HepG2 (cell line): ENCODE data around the gene COX7B. TPM values are rescaled to one million over a fixed set of nuclear protein-coding genes. Genes with fewer than 3 reads are reported as not detected.

Experiments
- ATAC-seq: fragments of 200-7000 bp; cut with Tn5 transposase; 3 replicates; pipeline ENCODE4 v1.9.1; 2020; ENCODE audit warnings: mild to moderate bottlenecking, moderate library complexity
- BruUV-seq: library from RNA; stranded (reverse); fragments of 400-500 nt; replicated peaks from 2 replicates; lab custom pipeline; 2021; lab: Mats Ljungman, UMichigan
- CTCF ChIA-PET: fragments of 300-600 bp; formaldehyde crosslinking; extraction: SDS; loops from one replicate; lab custom pipeline; 2021; ENCODE audit warnings: low total read pairs, inconsistent platforms, low intra/inter-chr PET ratio; lab: Yijun Ruan, JAX
- POLR2A ChIA-PET: fragments of 350-600 bp; sonication (Branson Sonifier 250); formaldehyde crosslinking; loops from one replicate; lab custom pipeline; 2020; ENCODE audit warnings: antibody characterized with exemption, inconsistent platforms; lab: Yijun Ruan, JAX
- DNase-seq: peaks from one replicate; pipeline ENCODE4 v3.0.0-alpha.2; 2015; ENCODE audit warnings: low spot score
- FAIRE-seq: peaks from 3 replicates; lab custom pipeline; 2011; peaks lifted over from hg19 to GRCh38; lab: Jason Lieb, UNC
- H2AFZ ChIP-seq: one replicate; pipeline ENCODE4 v1.6.1; 2011; ENCODE audit warnings: low read length, inconsistent platforms
- H3K27ac ChIP-seq: fragments of 300-600 bp; 3 replicates; pipeline ENCODE4 v1.8.0; 2011; ENCODE audit warnings: mixed run types, mild to moderate bottlenecking, mixed read lengths, low read length, inconsistent platforms; ENCODE audit not compliant: insufficient read depth; ENCODE audit errors: extremely low read length
- H3K27me3 ChIP-seq, 2 experiments: fragments of 200-600 bp in 1 of 2; 2 replicates in 1 of 2; 3 replicates in 1 of 2; pipeline versions ENCODE4 v1.6.0 to v1.8.0; 2011; ENCODE audit warnings: low read length in 2 of 2, mild to moderate bottlenecking in 2 of 2, moderate library complexity in 2 of 2, inconsistent platforms in 1 of 2; ENCODE audit not compliant: insufficient read depth in 2 of 2, control insufficient read depth in 1 of 2
- H3K36me3 ChIP-seq, 2 experiments: fragments of 200-600 bp in 1 of 2; replicated peaks in 1 of 2; 2 replicates in 1 of 2; 3 replicates in 1 of 2; pipeline versions ENCODE4 v1.5.1 to v1.8.0; 2011; ENCODE audit warnings: low read length in 2 of 2, inconsistent platforms in 1 of 2; ENCODE audit not compliant: insufficient read depth in 2 of 2, control insufficient read depth in 1 of 2
- H3K4me1 ChIP-seq: 2 replicates; pipeline ENCODE4 v1.5.1; 2012; ENCODE audit warnings: low read length, inconsistent platforms; ENCODE audit not compliant: insufficient read depth
- H3K4me2 ChIP-seq: 2 replicates; pipeline ENCODE4 v1.6.0; 2011; ENCODE audit warnings: low read depth, low read length, inconsistent platforms
- H3K4me3 ChIP-seq, 3 experiments: fragments of 200-600 bp in 1 of 3; sonication (generic), shearing (Covaris generic) in 1 of 3; replicated peaks in 1 of 3; 2 replicates each; pipeline ENCODE4 v1.5.1; 2011 to 2016; ENCODE audit warnings: low read length in 3 of 3, inconsistent platforms in 2 of 3, low read depth in 2 of 3, mild to moderate bottlenecking in 2 of 3, control low read depth in 1 of 3, mixed read lengths in 1 of 3; ENCODE audit not compliant: insufficient read depth in 1 of 3
- H3K79me2 ChIP-seq: one replicate; pipeline ENCODE4 v1.6.1; 2011; ENCODE audit warnings: low read length, inconsistent platforms; ENCODE audit not compliant: insufficient read depth
- H3K9ac ChIP-seq: 2 replicates; pipeline ENCODE4 v1.6.0; 2011; ENCODE audit warnings: mild to moderate bottlenecking, low read depth, low read length, inconsistent platforms; ENCODE audit not compliant: insufficient read depth
- H3K9me3 ChIP-seq: 2 replicates; pipeline ENCODE4 v1.5.1; 2012; ENCODE audit warnings: mild to moderate bottlenecking, low read length
- H4K20me1 ChIP-seq: 2 replicates; pipeline ENCODE4 v1.6.0; 2011; ENCODE audit warnings: inconsistent platforms, mild to moderate bottlenecking, low read length, moderate library complexity; ENCODE audit not compliant: insufficient read depth
- DNMT1 ChIP-seq: sonication (generic); formaldehyde crosslinking; IDR thresholded peaks from 2 replicates; pipeline ENCODE4 v1.5.1; 2020; ENCODE audit warnings: mild to moderate bottlenecking, missing genetic modification reagents
- GABPB1 ChIP-seq: IDR thresholded peaks from 2 replicates; pipeline ENCODE4 v1.6.1; 2016; ENCODE audit warnings: mild to moderate bottlenecking, missing genetic modification reagents, moderate library complexity, missing compliant biosample characterization
- GTF2F1 ChIP-seq: fragments of 150-350 bp; IDR thresholded peaks from 2 replicates; pipeline ENCODE4 v1.6.1; 2014; ENCODE audit warnings: low read length
- MED8 ChIP-seq: sonication (generic); formaldehyde crosslinking; IDR thresholded peaks from 2 replicates; pipeline ENCODE4 v1.8.1; 2023; ENCODE audit warnings: mild to moderate bottlenecking, missing genetic modification reagents; ENCODE audit not compliant: insufficient replicate concordance
- SALL2 ChIP-seq: sonication (generic); formaldehyde crosslinking; IDR thresholded peaks from 2 replicates; pipeline ENCODE4 v1.8.1; 2023; ENCODE audit warnings: mild to moderate bottlenecking, missing genetic modification reagents, inconsistent platforms
- ZNF230 ChIP-seq: sonication (generic); formaldehyde crosslinking; IDR thresholded peaks from 2 replicates; pipeline ENCODE4 v1.4.0; 2020; ENCODE audit warnings: mild to moderate bottlenecking, missing genetic modification reagents
- ZNF33B ChIP-seq: sonication (generic); formaldehyde crosslinking; IDR thresholded peaks from 2 replicates; pipeline ENCODE4 v1.5.1; 2020; ENCODE audit warnings: mild to moderate bottlenecking, missing genetic modification reagents
- ZSCAN25 ChIP-seq: sonication (generic); formaldehyde crosslinking; IDR thresholded peaks from 2 replicates; pipeline ENCODE4 v1.8.0; 2022; ENCODE audit warnings: mild to moderate bottlenecking, missing genetic modification reagents
- WGBS: methylation state at CpG from one replicate; pipeline ENCODE4 v1.1.6; 2017; ENCODE audit warnings: low lambda C conversion rate; 5-methylcytosine and 5-hydroxymethylcytosine counted together
- in situ Hi-C: cut with HindIII; loops from 2 replicates; pipeline ENCODE4 v1.10.0; 2017; ENCODE audit warnings: low pct_unique_long_range_greater_than_20kb; ENCODE audit not compliant: extremely low pct_ligation_motif_present
- intact Hi-C: fragments of 100-400 bp; cut with micrococcal nuclease; formaldehyde crosslinking; loops from one replicate; pipeline ENCODE4 v1.10.0; 2022; ENCODE audit not compliant: unreplicated experiment
- polyA plus RNA-seq, 8 experiments: library from polyadenylated mRNA; depleted of rRNA in 3 of 8; stranded (reverse) in 7 of 8; unstranded in 1 of 8; fragments of >200 nt; fragmentation: Illumina TruSeq in 4 of 8; extraction: Trizol in 4 of 8; gene quantifications; 2 replicates each; pipeline versions ENCODE4 v1.2.1 to v1.2.3, GENCODE V29; 2011 to 2016; ENCODE audit warnings: low read depth in 4 of 8, missing spikeins in 1 of 8, mixed read lengths in 1 of 8; ENCODE audit not compliant: insufficient read depth in 1 of 8
- total RNA-seq, 5 experiments: library from RNA; depleted of rRNA; stranded (reverse); fragments of >200 nt; fragmentation: Illumina TruSeq; extraction: Trizol; gene quantifications; 2 replicates each; pipeline ENCODE4 v1.2.3, GENCODE V29; 2016; ENCODE audit warnings: low read depth in 1 of 5
- TF ChIP-seq, protein P1 (sequence below): sonication (generic); formaldehyde crosslinking; IDR thresholded peaks from 2 replicates; pipeline ENCODE4; 2020; ENCODE audit warnings: missing genetic modification reagents, mild to moderate bottlenecking, borderline replicate concordance

The COX7B gene
- total and polyA plus RNA-seq, 2 of the 13 experiments (the other 11 are each of a cell fraction or from before 2014, with no cell fraction given), result 375 to 635 TPM

GRCh38 chrX:77937291-77937690 is 38.0 kb downstream of the COX7B start:
- TF ChIP-seq GABPB1, result no peak
- TF ChIP-seq ZNF33B (CRISPR knock-in tag), result no peak
- no peak for TF ChIP-seq MED8 (CRISPR knock-in tag)
- TF ChIP-seq, protein P1, sequence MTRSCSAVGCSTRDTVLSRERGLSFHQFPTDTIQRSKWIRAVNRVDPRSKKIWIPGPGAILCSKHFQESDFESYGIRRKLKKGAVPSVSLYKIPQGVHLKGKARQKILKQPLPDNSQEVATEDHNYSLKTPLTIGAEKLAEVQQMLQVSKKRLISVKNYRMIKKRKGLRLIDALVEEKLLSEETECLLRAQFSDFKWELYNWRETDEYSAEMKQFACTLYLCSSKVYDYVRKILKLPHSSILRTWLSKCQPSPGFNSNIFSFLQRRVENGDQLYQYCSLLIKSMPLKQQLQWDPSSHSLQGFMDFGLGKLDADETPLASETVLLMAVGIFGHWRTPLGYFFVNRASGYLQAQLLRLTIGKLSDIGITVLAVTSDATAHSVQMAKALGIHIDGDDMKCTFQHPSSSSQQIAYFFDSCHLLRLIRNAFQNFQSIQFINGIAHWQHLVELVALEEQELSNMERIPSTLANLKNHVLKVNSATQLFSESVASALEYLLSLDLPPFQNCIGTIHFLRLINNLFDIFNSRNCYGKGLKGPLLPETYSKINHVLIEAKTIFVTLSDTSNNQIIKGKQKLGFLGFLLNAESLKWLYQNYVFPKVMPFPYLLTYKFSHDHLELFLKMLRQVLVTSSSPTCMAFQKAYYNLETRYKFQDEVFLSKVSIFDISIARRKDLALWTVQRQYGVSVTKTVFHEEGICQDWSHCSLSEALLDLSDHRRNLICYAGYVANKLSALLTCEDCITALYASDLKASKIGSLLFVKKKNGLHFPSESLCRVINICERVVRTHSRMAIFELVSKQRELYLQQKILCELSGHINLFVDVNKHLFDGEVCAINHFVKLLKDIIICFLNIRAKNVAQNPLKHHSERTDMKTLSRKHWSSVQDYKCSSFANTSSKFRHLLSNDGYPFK, result no peak
- no peak for TF ChIP-seq ZSCAN25 (CRISPR knock-in tag)
- TF ChIP-seq ZNF230, result no peak
- TF ChIP-seq DNMT1 (CRISPR knock-in tag), result no peak
- no peak for TF ChIP-seq SALL2
- TF ChIP-seq GTF2F1, result no peak
- Histone ChIP-seq H3K27me3 (no peaks in the 10 kb centered on the region), H3K36me3 (no peaks in the 10 kb centered on the region), H3K9ac (no peak overlapping the region), H4K20me1 (no peaks in the 10 kb centered on the region), H3K4me1 (no peaks in the 10 kb centered on the region), H3K4me3 (no peak overlapping the region), H3K4me2 (no peak overlapping the region), H3K27ac (no peak overlapping the region), H3K79me2 (no peaks in the 10 kb centered on the region), H3K9me3 (no peaks in the 10 kb centered on the region), H2AFZ (no peak overlapping the region)
- BruUV-seq, result no TSS peak
- CTCF ChIA-PET, result no interaction called here
- no peak for DNase-seq
- POLR2A ChIA-PET, result no interaction called here
- intact Hi-C loops (no loop called here), in situ Hi-C loops (no loop called here)
- no peak for FAIRE-seq
- ATAC-seq, result no peak
- 100% methylated on average over 3 of the region's 3 CpGs for WGBS
